NOMO-1 (cell line): ENCODE measurements around the gene SAMD7.

Experiments
- DNase-seq, 2 experiments: peaks; one replicate each; lab custom pipeline; 2025; ENCODE audit not compliant: unreplicated experiment in 2 of 2; lab: John Stamatoyannopoulos, UW

SAMD7 gene

DNA sequence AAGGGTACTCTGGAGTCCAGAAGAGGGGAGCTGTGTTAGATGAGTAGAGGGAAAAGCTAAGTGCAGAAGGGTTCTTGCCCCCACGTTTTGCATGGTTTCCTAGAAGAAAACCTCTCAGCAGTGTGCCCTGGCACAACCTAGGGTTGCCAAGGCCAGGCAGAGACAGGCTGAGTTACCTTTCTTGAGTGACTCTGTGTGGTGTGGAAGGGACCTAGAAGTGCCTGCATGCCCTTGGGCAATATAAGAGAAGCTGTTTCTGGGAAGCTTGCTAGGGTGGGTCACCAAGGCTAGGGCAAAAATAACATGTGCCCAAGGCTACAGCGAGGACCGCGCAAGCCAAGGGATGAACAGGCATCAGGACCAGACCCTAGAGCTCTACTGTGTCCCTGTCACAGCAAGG lies 3.4 kb upstream of the SAMD7 start:
- no peak for DNase-seq

DNA sequence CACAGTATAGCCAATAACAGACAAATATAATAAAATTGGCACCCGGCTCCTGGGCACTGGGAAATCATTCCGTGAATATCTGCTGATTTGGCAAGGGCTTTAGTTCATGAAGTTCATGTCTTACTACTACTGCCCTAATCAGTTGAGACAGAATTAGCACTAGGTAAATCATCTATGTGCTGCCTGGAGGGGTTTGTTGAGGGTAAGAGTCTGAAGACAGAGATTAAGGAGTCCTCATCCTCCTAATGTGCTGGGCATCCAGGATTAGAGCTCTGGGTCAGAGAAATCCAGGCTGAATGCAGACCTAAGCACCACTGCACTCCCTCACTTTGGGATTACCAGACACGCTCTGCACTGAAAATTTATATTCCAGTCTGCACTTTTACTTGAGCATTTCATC lies 2.0 kb downstream of the SAMD7 start:
- no peak for DNase-seq

DNA sequence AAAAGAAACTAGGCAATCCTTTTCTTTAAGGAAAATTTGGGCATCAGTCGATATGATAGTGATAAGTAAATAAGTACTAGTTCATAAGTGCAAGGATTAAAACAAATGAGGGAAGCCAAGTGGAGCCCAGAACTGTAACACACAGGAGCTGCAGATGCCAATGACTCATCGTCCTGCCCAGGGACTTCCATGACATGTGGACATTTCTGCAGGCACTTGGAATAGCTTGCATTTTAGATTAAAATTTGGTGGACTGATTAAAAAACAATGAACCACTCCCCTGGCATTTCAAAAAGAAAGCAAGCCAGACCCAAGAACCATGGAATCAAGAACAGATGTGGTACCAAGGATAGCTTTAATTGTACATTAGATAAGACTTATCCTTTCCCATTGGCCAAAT lies 2.9 kb downstream of the SAMD7 start:
- no peak for DNase-seq

DNA sequence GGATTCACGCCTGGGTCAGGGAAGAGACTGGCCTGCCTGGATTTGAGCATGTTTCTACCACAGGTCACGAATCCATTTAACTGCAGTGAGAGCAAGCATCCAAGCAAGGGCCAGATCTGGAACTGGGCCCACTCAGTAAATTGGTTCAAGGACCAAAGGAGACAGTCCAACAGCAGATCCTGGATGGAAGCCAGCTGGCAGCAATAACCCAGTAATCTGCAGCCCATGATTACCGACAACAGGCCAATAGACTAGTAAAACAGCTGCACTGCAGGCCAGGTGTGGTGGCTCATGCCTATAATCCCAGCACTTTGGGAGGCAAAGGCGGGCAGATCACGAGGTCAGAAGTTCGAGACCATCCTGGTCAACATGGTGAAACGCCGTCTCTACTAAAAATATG lies 11.8 kb downstream of the SAMD7 start:
- no peak for DNase-seq

DNA sequence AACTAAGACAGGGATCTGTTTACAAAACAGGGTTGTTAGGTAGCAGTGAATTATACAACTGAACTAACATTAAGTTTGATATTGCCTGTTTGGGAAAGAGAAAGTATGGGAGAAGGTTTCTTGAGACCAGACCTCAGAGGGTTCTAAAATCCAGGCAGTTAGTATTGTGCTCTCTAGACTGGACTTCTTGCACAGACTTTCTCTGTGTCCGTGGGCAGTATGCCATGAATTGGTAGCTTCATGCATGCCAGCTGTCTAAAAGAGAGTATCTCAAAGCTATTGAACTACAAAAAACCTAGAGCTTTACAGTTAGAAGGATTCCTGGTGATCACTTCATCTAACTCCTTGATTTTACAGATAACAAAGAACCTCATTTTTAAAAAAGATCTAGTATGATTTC lies 12.5 kb downstream of the SAMD7 start:
- DNase-seq: no peak

DNA sequence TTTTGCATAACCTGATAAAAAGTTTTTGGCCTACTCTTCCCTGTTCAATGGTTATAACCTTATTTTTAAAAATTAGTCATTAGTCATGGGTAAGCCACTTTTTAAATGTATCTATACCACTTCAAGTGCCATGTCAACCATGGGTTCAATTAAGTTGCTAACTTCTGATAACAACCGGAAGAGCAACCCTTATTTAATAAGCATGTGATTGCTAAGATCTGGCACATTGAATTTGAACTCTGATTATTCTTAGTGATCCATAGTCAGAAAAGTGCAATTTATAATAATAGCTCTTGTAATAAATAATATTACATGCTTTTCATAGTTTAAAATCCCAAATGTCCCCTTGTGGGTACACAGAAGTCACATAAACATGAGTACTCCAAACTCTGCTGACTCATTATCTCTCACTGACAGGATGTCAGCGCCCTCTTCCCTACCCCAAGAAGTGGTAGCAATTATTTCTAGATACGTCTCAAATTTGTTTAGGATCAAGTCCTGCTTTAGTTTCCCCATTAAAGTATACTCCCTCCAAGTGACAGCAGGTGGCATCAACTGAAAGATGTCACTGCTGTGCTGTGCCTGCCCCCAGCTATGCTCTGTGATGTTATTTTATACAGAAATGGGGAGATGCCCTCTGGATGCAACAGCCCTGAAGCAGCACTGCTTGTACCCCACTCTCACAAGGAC lies 18.6 kb downstream of the SAMD7 start:
- peak; percentile 16 to 51 for DNase-seq

DNA sequence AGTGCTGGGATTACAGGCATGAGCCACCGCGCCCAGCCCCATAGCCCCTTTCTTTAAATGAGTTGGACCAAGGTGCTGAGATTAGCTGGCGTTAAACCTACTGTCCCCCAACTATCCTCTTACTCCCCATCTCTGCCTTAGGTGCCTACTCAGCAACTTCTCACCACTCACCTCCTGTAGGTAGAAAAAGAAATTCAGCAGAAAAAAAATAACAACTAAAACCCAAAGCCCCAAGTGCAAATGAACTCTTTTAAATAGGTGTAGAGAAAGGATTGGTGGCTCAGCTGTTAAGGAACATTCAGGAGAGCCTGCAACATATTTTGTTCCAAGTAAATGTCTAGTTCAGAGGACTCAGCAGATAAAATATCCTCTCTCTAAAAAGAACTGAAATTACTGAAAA lies 19.5 kb downstream of the SAMD7 start:
- no peak for DNase-seq

DNA sequence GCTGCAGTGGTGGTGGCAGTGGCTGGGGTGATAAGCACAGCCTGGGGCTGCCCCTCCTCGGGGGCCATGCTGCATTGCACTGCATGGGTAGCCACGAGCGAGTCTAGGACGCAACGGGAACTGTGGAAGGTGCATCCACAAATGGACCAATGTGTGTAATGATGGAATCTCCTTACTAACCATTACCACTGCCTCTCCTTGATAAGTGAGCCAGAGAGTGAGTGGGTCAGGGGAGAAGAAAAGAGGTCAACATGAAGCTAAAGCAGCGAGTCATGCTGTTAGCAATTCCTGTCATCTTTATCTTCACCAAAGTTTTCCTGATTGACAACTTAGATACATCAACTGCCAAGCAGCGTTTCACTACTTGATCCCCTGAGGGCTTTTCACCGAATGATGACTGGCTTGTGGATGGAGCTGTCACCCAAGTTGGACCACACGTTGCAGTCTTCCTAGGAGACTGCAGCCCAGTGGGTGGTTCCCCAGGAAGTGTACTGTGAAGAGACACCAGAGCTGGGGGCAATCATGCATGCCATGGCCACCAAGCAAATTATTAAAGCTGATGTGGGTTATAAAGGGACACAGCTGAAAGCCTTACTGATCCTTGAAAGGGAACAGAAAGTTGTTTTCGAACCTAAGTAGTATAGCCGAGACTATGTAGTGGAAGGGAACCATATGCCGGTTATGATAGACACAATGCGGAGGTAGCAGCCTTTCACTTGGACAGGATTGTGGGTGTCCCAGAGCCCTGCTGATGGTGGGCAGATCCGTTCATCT lies 20.6 kb downstream of the SAMD7 start:
- DNase-seq: no peak

DNA sequence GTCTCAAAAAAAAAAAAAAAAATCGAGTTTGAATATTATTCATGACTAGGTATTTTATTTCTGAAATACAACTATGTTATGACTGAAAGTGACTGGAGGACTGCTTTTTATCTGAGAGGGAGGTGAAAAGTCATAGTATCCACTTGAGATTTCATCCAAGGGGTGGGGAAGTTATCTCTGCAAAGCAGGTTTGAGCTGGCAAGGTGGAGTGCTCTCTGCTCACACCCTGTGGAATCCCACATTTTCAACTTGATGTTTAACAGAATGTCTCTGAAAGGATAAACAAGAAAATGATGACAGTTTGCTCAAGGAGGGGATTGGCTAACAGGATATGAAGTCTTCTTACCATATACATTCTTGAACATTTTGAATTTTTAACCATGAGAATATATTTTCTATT lies 27.9 kb downstream of the SAMD7 start:
- DNase-seq: no peak

DNA sequence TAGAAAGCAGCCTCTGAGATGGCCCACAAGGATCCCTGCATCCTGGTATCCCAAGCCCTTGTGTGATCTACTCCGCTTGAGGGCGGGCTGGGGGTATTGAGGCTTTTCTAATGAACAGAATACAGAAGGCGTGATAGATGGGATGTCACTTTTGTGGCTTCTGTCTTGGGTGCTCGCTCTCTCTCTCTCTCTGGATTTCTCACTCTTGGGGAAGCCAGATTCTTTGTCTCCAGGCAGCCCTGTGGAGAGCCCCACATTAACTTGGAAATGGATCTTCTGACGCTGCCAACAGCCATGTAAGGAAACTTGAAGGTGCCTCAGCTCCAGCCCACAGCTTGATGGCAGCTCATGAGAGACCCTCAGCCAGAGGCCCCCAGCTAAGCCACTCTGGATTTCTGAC lies 28.4 kb downstream of the SAMD7 start:
- no peak for DNase-seq

DNA sequence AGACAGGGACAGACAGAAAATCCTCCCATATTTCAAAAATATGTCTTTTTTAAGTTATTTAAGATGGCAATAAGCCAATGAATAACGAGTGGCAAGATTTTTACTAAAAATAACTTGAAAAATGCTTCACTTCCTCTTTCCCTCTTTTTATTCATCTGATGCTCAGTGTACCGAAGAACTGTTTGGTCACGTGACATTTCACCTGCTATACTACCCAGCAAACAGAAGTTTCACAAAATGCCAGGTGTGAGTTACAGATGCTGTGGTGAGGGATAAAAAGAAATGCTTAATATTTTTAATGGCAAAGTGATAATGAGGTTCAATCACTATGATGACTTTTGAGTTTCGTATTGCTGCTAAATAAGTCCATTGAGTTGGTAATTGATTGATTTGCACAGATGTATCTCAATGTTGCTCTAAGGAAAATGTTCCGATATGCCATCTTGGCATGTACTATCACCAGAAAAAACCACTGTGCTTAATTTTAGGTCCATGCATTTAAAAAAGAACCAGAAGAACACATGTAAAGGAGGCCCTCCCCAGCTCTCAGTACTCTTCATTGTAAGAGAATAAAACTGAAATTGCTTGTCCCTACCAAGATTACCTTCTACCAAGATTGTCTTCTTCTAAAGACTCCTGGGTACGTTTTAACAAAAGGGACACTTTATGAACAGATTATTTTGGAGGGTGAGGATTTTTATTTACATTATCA lies 29.3 kb downstream of the SAMD7 start:
- DNase-seq: peak in 1 of 2 experiments; percentile 67

DNA sequence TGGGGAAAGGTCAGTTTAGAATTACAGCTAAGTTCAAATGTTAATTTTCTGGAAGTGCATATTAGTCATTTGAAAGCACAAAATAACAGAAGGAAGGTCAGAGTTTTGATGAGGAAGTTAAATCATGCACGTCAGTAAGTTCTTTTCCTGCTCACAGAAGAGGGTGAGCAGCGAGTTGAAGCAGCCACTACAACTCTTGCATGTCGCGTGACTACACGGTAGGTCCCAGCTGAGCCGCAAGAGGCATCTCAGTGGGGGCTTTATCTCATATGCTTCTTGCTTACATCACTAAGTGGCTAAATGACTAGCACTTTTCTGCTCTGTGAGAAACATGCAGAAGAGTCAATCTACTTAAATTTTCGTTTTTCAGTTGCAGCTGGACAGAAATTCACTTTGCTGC lies 33.9 kb downstream of the SAMD7 start:
- peak; percentile 76 to 98 for DNase-seq

DNA sequence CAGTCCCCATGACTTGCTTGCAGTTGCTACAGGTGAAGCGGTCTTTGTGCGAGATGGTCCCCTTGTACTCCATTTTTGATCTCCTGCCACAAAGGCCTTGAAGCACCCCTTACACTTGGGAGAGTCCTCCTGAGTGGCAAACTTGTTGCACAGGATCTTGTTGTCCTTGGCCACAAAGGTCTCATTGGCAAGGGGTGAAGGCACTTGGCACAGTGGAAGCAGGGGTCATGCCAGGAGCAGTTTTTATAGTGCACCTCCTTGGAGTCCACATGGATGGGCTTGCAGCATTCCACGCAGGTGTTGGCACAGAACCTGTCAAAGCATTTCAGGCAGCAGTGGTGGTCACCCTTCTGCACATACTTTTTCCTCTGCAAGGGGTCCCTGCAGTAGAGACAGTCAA lies 35.0 kb downstream of the SAMD7 start:
- DNase-seq: no peak

DNA sequence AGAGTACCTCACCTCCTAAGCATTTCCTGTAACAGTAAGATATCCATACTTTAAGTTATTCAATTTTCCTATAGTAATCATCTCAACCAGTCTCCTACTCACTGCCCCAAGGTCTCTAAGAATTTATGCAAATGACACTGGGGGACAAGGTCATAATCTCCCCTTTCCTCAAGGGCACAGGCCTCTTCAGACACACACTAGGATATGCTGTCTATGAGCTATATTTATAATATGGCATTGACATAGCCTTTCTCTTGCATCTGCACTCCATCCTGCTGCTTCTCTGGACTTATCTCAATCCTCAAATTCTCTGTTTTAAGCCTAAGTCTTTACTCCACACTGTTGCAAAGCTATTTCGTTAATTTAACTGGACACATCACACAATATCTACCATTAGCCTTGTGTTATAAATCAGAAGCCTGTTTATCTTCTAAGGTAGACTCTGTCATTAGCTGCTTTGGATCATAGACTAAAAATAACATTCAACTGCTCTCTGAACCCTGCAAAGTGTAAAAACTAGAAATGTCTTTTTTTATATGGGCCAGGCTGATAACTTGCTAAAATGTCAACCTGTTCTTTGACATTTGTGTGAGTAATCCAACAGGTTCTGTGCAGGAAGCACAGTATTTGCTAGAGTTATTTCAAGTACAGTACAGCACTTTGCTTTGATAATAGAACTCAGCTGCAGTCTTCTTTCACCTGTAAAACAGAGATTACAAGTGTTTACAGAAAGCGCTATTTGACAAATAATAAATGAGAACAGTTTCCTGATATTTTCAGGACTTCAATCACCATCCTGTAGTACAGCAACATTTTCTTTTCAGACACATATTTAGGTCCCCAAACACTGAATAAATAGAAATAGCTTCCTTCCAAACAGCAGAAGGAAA lies 37.4 kb downstream of the SAMD7 start:
- DNase-seq: no peak

DNA sequence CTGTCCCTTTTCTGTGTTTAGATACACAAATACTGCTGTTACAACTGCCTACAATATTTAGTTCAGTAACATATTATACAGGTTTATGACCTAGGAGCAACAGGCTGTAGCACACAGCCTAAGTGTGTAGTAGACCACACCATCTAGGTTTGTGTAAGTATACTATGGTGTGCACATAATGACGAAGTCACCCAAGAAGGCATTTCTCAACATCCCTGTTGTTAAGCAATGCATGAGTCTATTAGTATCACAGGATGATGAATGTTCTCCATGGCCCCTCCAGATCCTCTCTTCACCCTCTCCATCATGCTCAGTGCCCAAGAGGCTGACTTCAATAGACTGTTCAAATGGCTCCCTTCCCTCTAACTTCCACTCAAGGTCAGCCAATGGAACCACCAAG lies 40.7 kb downstream of the SAMD7 start:
- peak; percentile 32 to 82 for DNase-seq

DNA sequence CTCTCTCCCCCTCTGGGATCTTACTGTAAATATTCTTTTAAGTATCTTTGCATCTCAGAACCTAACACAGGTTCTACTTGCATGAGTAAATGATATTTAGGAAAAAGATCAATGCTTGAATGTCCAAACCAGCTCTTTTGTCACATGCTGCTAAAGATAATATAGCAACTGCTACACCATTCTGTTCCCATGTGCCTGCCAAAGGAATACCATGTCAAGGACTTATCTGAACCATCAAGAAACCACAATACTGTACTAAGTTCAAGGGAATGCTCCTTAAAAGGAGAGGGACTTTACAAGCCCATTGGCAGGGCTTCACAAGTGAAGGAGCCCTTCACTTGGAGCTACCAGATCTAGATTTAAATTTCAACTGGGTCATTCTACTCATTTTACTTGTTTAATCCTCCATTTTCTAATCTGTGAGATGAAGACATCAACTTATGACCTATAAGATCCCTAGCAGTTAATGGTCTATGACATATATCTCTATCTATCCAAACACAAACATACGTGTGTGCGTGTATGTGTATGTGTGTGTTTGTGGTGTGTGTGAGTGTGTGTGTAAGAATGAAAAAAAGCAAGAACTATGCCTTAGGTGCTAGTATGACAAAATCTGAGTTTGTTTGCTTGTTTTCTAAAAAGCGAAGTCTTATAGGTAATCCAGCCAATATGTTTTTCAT lies 42.2 kb downstream of the SAMD7 start:
- DNase-seq: peak in 1 of 2 experiments; percentile 58

DNA sequence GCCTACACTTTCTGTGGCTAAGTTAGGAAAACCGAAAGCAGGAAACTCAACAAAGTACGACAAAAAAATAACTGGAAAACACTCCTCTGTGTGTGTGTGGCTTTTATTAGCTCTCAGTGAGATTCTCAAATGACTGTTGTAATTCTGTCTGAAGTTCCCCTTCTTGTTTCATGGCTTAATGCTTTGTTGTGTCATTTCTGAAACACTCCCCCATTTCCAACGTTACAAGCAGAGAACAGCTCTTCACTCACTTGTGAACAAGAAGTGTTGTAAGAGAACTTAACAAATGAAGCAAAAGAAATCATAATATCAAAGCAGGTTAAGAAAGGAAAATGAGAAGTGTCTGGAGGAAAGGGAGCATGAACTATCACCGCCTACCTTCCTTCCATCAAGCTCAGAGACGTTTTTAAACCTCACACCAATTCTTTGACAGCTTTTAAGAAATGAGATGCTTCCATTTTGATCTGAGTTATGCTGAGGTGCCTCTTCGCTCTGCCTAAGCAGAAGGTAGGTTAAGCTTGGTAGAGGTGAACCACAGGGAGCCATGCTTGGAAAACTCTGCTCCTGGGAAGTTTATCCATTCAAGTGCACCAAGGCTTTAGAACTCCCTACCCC lies 42.9 kb downstream of the SAMD7 start:
- DNase-seq: peak; percentile 83 to 98

DNA sequence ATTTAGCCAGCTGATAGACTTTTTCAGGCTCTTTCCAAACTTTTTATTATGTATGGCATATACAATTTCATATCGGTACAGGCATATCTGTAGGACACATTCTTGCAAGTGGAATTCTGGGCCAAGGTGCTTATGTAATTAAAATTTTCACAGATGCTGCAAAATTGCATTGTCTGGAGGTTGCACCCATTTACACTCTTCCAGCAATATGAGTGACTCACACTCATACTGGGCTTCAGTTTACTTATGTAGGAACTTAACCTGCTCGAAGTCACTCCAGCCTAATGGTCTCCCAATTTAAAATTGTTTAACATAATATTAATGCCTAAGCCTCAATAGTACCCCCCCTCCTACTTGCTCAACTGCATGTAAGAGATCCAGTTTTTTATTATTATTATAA lies 44.0 kb downstream of the SAMD7 start:
- no peak for DNase-seq

DNA sequence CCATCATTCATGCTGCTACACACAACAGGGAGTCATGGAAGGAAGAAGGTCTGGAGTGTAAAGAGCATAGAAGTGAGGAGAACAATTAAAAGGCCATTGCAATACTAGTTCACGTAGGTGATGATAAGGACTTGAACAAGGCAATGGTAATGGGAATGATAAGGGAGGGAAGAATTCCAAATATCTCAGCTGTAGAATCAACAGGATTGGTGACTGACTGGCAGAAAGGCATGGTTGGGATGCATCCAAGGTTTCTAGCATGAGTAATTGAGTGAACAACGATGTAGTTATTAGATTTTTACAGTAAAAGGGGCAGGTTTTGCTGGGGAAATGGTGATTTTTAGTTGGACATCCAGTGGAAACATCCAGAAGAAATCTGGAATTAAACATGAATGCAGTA lies 52.8 kb downstream of the SAMD7 start:
- no peak for DNase-seq
